Esophagus squamous epithelium (tissue), 5 donors: Measurements from ENCODE around the gene CFAP299. TPM values are rescaled to one million over a fixed set of nuclear protein-coding genes. Genes with fewer than 3 reads are reported as not detected.
A peak's percentile ranks its signal among the peaks of the same experiment; 100 is the strongest.

ENCODE experiments used
- DNase-seq: peaks from one replicate; lab custom pipeline; 2025; lab: John Stamatoyannopoulos, UW
- H3K27ac ChIP-seq, 4 donors: fragments of 200-600 bp; sonication (generic); one replicate each; pipeline ENCODE4 v1.5.1; 2016 to 2019; ENCODE audit warnings: mild to moderate bottlenecking in 1 of 4
- H3K27me3 ChIP-seq, 4 donors: fragments of 200-600 bp; sonication (generic); 1 replicate in 3 of 4; 2 replicates in 1 of 4; pipeline versions ENCODE4 v1.5.1 to v1.6.0; 2017 to 2021; ENCODE audit warnings: antibody characterized with exemption in 1 of 4
- H3K36me3 ChIP-seq, 3 donors: fragments of 200-600 bp; sonication (generic); one replicate each; pipeline ENCODE4 v1.5.1; 2016 to 2019
- H3K4me1 ChIP-seq, 3 donors: fragments of 200-600 bp; sonication (generic); one replicate each; pipeline ENCODE4 v1.5.1; 2017 to 2019
- H3K4me3 ChIP-seq, 4 donors: fragments of 200-600 bp; sonication (generic); 1 replicate in 3 of 4; 2 replicates in 1 of 4; pipeline ENCODE4 v1.5.1; 2016 to 2019; ENCODE audit warnings: mild to moderate bottlenecking in 2 of 4, moderate library complexity in 1 of 4
- H3K9me3 ChIP-seq, 3 donors: fragments of 200-600 bp; sonication (generic); one replicate each; pipeline ENCODE4 v1.5.1; 2016 to 2019
- POLR2A ChIP-seq, 4 donors: fragments of 450-650 bp; IDR thresholded peaks; one replicate each; pipeline ENCODE4 v1.6.1; 2017; ENCODE audit warnings: antibody characterized with exemption in 4 of 4, mild to moderate bottlenecking in 4 of 4, moderate library complexity in 3 of 4
- WGBS, 2 donors: methylation state at CpG; one replicate each; pipeline ENCODE4 v1.1.5; 2018; 5-methylcytosine and 5-hydroxymethylcytosine counted together
- intact Hi-C: fragments of 100-400 bp; cut with DNase I; formaldehyde crosslinking; loops from one replicate; pipeline ENCODE4 v1.15.0; 2022
- total RNA-seq, 4 donors: library from RNA; depleted of rRNA; stranded (reverse); fragments of >200 nt; gene quantifications; one replicate each; pipeline ENCODE4 v1.1.0, GENCODE V29; 2016
- TF ChIP-seq, protein P1 (sequence below), 6 experiments: fragments of 450-650 bp in 4 of 6; fragments of 200-600 bp in 2 of 6; sonication (generic) in 2 of 6; IDR thresholded peaks; one replicate each; pipeline ENCODE4 v1.5.1; 2016 to 2019; ENCODE audit warnings: antibody characterized with exemption in 6 of 6, mild to moderate bottlenecking in 4 of 6, moderate library complexity in 4 of 6
- donor health status: DM: yes; HTN: yes; CAD: no.

Gene CFAP299
- total RNA-seq, 4 donors from 2014 or later: not detected

DNA sequence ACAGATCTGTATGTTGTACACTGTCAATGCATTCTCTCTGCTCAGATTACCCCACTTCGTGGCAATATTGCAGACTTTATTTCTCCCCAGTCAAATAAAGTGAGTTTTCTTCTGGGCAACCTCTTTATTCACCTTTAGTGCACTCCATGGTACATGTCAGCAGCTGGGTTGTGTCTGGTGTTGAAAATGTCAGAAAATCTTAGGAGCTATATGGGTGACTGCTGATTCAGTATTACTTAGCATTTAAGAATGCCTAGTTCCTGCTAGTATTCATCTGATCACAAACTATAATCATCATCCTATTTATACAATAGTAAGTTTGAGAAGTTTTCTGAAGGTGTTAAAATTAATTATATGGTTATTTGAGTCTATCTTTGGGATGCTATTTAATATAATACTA lies 112.5 kb downstream of the CFAP299 start:
- WGBS, 2 donors: 74 to 82% methylated on average over 1 of the region's 1 CpG
- no peaks in the 10 kb centered on the region for H3K9me3 ChIP-seq
- intact Hi-C loops: no loop called here
- no peaks in the 10 kb centered on the region for H3K36me3 ChIP-seq
- no peaks in the 10 kb centered on the region for H3K4me1 ChIP-seq
- no peak overlapping the region for H3K27ac ChIP-seq
- no peak for DNase-seq
- TF ChIP-seq, protein P1, sequence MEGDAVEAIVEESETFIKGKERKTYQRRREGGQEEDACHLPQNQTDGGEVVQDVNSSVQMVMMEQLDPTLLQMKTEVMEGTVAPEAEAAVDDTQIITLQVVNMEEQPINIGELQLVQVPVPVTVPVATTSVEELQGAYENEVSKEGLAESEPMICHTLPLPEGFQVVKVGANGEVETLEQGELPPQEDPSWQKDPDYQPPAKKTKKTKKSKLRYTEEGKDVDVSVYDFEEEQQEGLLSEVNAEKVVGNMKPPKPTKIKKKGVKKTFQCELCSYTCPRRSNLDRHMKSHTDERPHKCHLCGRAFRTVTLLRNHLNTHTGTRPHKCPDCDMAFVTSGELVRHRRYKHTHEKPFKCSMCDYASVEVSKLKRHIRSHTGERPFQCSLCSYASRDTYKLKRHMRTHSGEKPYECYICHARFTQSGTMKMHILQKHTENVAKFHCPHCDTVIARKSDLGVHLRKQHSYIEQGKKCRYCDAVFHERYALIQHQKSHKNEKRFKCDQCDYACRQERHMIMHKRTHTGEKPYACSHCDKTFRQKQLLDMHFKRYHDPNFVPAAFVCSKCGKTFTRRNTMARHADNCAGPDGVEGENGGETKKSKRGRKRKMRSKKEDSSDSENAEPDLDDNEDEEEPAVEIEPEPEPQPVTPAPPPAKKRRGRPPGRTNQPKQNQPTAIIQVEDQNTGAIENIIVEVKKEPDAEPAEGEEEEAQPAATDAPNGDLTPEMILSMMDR (IDR thresholded peaks at IDR 0.05): no peak
- TF ChIP-seq POLR2A (IDR thresholded peaks at IDR 0.05): no peak
- no peaks in the 10 kb centered on the region for H3K27me3 ChIP-seq
- H3K4me3 ChIP-seq: no peak overlapping the region

DNA sequence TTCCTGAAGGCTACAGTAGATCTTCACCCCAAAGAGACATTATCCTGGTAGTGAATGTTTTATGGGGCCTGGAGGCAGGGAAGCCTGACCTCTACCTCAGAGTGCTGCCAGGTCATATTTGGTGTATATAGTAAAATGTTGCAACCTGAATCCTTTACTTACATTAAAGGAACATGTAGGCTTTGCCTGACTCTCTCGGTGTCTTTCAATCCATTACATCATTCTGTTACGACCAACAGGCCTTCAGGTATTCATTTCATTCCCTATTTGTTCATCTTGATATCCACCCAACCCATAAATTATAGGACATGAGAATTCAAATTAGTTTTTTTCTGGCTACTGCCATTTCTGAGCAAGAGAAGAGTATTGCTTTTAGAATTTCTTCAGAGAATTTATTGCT lies 116.5 kb downstream of the CFAP299 start:
- no peaks in the 10 kb centered on the region for H3K27me3 ChIP-seq
- 76 to 81% methylated on average over 2 of the region's 2 CpGs for WGBS, 2 donors
- no peaks in the 10 kb centered on the region for H3K9me3 ChIP-seq
- no peak overlapping the region for H3K4me3 ChIP-seq
- no peak overlapping the region for H3K27ac ChIP-seq
- no peak for DNase-seq
- intact Hi-C loops: no loop called here
- H3K4me1 ChIP-seq: peaks cover 0 to 13% (median 0%) of the 10 kb centered on the region in 3 donors
- no peaks in the 10 kb centered on the region for H3K36me3 ChIP-seq
- TF ChIP-seq, protein P1 (IDR thresholded peaks at IDR 0.05): no peak
- TF ChIP-seq POLR2A (IDR thresholded peaks at IDR 0.05): no peak

DNA sequence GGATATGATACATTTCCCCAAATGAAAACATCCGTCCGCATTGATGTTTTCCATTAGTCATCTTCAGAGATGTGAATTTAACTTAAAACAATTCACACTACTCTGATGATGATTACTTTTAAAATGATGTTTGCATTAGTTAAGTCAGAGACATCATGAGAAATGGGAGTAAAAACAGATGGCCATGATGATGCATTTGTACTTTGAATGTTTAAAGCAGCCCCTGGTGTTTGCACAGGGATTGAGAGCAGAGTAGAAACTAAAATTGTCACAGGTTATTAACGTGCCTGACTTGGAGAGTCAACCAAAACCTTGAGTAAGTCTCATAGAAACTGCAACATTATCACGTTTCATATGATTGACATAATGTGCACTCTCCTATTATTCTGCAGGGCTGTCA lies 117.2 kb downstream of the CFAP299 start:
- no peaks in the 10 kb centered on the region for H3K27me3 ChIP-seq
- 52 to 58% methylated on average over 4 of the region's 4 CpGs for WGBS, 2 donors
- TF ChIP-seq, protein P1 (IDR thresholded peaks at IDR 0.05): no peak
- no peak for TF ChIP-seq POLR2A (IDR thresholded peaks at IDR 0.05)
- no peaks in the 10 kb centered on the region for H3K36me3 ChIP-seq
- no peaks in the 10 kb centered on the region for H3K9me3 ChIP-seq
- intact Hi-C loops: no loop called here
- no peak overlapping the region for H3K27ac ChIP-seq
- H3K4me1 ChIP-seq: peaks cover 0 to 13% (median 0%) of the 10 kb centered on the region in 3 donors
- no peak overlapping the region for H3K4me3 ChIP-seq
- no peak for DNase-seq

DNA sequence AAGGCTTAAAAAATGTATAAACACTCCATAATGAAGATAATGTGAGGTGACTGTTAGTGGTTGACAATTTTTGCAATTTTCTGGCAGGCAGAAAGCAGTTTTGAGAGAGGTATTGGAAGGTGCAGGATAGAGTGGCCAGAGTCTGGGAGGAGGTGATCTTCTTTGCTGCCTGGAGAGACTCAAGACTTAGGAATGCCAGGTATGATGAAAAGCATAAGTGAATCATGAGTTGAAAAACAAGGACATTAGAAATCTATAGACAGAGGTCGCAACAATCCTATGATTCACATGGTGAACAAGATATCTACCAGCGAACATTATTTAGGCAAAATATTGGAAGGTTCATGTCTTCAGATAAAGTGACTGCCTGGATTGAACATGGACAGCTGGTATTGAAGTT lies 118.5 kb downstream of the CFAP299 start:
- Histone ChIP-seq H3K4me3 (no peak overlapping the region), H3K27me3 (no peaks in the 10 kb centered on the region), H3K36me3 (no peaks in the 10 kb centered on the region), H3K4me1 (peaks cover 0 to 13% (median 0%) of the 10 kb centered on the region in 3 donors), H3K9me3 (no peaks in the 10 kb centered on the region), H3K27ac (peak overlapping the region in 3 of 4 donors; percentile 17 to 69 (median 25))
- TF ChIP-seq POLR2A (IDR thresholded peaks at IDR 0.05): no peak
- TF ChIP-seq, protein P1 (IDR thresholded peaks at IDR 0.05): no peak
- intact Hi-C loops: no loop called here
- WGBS, 2 donors: 44 to 52% methylated on average over 2 of the region's 2 CpGs
- no peak for DNase-seq

DNA sequence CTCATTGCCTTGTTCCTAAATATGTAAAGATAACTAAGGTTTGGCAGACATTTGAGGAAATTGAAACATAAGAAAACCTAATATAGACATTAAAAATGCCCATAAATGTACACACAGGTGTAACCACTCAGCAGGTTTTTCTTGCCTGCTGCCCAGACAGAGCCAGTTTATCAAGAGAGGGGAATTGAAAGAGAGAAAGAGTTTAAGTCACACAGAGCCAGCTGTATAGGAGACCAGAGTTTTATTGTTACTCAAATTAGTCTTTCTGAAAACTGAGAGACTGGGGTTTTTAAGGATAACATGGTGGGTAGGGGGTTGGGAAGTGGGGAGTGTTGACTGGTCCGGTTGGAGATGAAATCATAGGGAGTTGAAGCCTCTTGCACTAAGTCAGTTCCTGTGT lies 119.0 kb downstream of the CFAP299 start:
- H3K4me1 ChIP-seq: peaks cover 0 to 13% (median 0%) of the 10 kb centered on the region in 3 donors
- no peak overlapping the region for H3K4me3 ChIP-seq
- 90 to 92% methylated on average over 1 of the region's 1 CpG for WGBS, 2 donors
- no peaks in the 10 kb centered on the region for H3K36me3 ChIP-seq
- TF ChIP-seq POLR2A (IDR thresholded peaks at IDR 0.05): no peak
- TF ChIP-seq, protein P1 (IDR thresholded peaks at IDR 0.05): no peak
- intact Hi-C loops: no loop called here
- H3K27me3 ChIP-seq: no peaks in the 10 kb centered on the region
- no peak for DNase-seq
- H3K27ac ChIP-seq: peak overlapping the region in 3 of 4 donors; percentile 25 to 69 (median 42)
- H3K9me3 ChIP-seq: no peaks in the 10 kb centered on the region
